MM.1S (cell line): ENCODE data around the gene SLC25A34.

ENCODE experiments used
- DNase-seq: peaks from one replicate; pipeline ENCODE4 v3.0.0-alpha.2; 2015
- H2AFZ ChIP-seq: fragments of 300-600 bp; sonication (generic); 2 replicates; pipeline ENCODE4 v1.6.0; 2016; ENCODE audit warnings: antibody characterized with exemption, low read length
- H3F3A ChIP-seq: fragments of 300-600 bp; sonication (generic); 2 replicates; pipeline ENCODE4 v1.6.1; 2016; ENCODE audit warnings: mild to moderate bottlenecking, antibody characterized with exemption, low read length, moderate library complexity, mixed read lengths; ENCODE audit not compliant: insufficient read depth
- H3K27ac ChIP-seq: fragments of 300-600 bp; sonication (generic); 2 replicates; pipeline ENCODE4 v1.5.1; 2016; ENCODE audit warnings: mild to moderate bottlenecking, low read length
- H3K27me3 ChIP-seq: fragments of 300-600 bp; sonication (generic); replicated peaks from 2 replicates; pipeline ENCODE4 v1.6.0; 2016; ENCODE audit warnings: low read length; ENCODE audit not compliant: insufficient read depth
- H3K36me3 ChIP-seq: fragments of 300-600 bp; sonication (generic); replicated peaks from 2 replicates; pipeline ENCODE4 v1.6.1; 2016; ENCODE audit warnings: mild to moderate bottlenecking, low read length, mixed read lengths; ENCODE audit not compliant: insufficient read depth
- H3K4me1 ChIP-seq: fragments of 300-600 bp; sonication (generic); 2 replicates; pipeline ENCODE4 v1.6.1; 2016; ENCODE audit warnings: low read length, mixed read lengths
- H3K4me2 ChIP-seq: fragments of 300-600 bp; sonication (generic); 2 replicates; pipeline ENCODE4 v1.6.0; 2016; ENCODE audit warnings: low read depth, low read length
- H3K4me3 ChIP-seq: fragments of 300-600 bp; sonication (generic); 2 replicates; pipeline ENCODE4 v1.5.1; 2016; ENCODE audit warnings: low read length, mixed read lengths
- H3K79me2 ChIP-seq: fragments of 300-600 bp; sonication (generic); 2 replicates; pipeline ENCODE4 v1.6.1; 2016; ENCODE audit warnings: mixed run types, low read length, mixed read lengths
- H3K9ac ChIP-seq: fragments of 300-600 bp; sonication (generic); 2 replicates; pipeline ENCODE4 v1.6.1; 2016; ENCODE audit warnings: low read length, mixed read lengths
- H3K9me2 ChIP-seq: fragments of 300-600 bp; sonication (generic); replicated peaks from 2 replicates; pipeline ENCODE4 v1.6.1; 2016; ENCODE audit warnings: mild to moderate bottlenecking, low read length, mixed read lengths; ENCODE audit not compliant: insufficient read depth
- H3K9me3 ChIP-seq: fragments of 300-600 bp; sonication (generic); replicated peaks from 2 replicates; pipeline ENCODE4 v1.6.1; 2016; ENCODE audit warnings: mild to moderate bottlenecking, low read length, mixed read lengths; ENCODE audit not compliant: insufficient read depth
- H4K20me1 ChIP-seq: fragments of 300-600 bp; sonication (generic); 2 replicates; pipeline ENCODE4 v1.6.1; 2016; ENCODE audit warnings: mild to moderate bottlenecking, low read length, moderate library complexity, mixed read lengths; ENCODE audit not compliant: insufficient read depth
- CTCF ChIP-seq: fragments of 300-600 bp; sonication (generic); IDR thresholded peaks from 2 replicates; pipeline ENCODE4 v1.5.1; 2016; ENCODE audit warnings: antibody characterized with exemption, low read length, mixed read lengths
- EZH2 ChIP-seq: fragments of 300-600 bp; sonication (generic); optimal IDR thresholded peaks from 2 replicates; pipeline ENCODE3; 2017; ENCODE audit warnings: low read depth, mild to moderate bottlenecking, antibody characterized with exemption, low read length, mixed read lengths
- EZH2phosphoT487 ChIP-seq: fragments of 300-600 bp; sonication (generic); IDR thresholded peaks from 2 replicates; pipeline ENCODE4 v1.6.1; 2018; ENCODE audit warnings: antibody characterized with exemption, low read length

SLC25A34 gene

GRCh38 chr1:15734901-15735300 is 1.2 kb upstream of the SLC25A34 start:
- no peak overlapping the region for H3K4me2 ChIP-seq
- no peak overlapping the region for H2AFZ ChIP-seq
- H3K4me3 ChIP-seq: no peak overlapping the region
- no peaks in the 10 kb centered on the region for H3K9me2 ChIP-seq
- TF ChIP-seq EZH2 (no peak), CTCF (no peak), EZH2phosphoT487 (no peak)
- H3F3A ChIP-seq: no peaks in the 10 kb centered on the region
- H4K20me1 ChIP-seq: no peaks in the 10 kb centered on the region
- H3K4me1 ChIP-seq: no peaks in the 10 kb centered on the region
- H3K79me2 ChIP-seq: no peaks in the 10 kb centered on the region
- H3K36me3 ChIP-seq: no peaks in the 10 kb centered on the region
- H3K9me3 ChIP-seq: no peaks in the 10 kb centered on the region
- no peaks in the 10 kb centered on the region for H3K27me3 ChIP-seq
- no peak overlapping the region for H3K27ac ChIP-seq
- no peak for DNase-seq
- H3K9ac ChIP-seq: no peak overlapping the region

DNA sequence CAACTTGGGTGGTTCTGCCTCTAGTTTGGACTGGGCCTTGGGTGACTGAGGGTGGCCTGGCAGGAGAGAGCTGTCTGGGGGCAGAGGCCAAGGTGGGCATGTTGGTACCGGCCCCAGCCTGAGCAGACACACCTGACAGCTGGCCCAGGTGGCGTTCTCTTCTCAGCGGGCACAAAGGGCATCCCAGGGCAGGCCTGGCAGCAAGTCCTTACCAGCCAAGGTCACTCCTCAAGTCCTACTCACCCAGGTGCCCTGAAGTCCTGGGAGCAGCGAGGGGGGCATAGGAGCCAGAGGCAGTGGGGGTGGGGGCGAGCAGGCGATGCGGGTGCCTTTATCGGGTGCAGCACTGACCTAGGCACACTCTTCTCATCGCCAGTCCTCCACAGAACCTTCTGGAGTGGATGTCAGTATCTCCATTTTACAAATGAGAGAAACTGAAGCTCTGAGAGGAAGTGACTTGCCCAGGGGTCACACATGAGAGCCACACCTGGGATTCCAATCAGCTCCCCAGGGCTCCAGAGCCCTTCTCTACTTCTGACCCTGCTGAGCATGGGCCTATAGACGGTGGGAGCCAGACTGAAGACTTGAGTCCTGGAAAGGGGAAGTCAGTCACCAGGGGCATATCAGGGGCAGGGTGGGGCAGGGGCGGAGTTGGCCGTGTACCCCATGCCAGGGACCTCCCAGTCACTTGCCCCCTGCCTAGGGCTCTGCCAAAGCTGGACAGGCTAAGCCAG is 587 bp upstream of the SLC25A34 start:
- Histone ChIP-seq H3K79me2 (no peaks in the 10 kb centered on the region), H3K27ac (no peak overlapping the region), H4K20me1 (no peaks in the 10 kb centered on the region), H3K9me3 (no peaks in the 10 kb centered on the region), H3K9me2 (no peaks in the 10 kb centered on the region), H2AFZ (no peak overlapping the region), H3K9ac (no peak overlapping the region), H3F3A (no peaks in the 10 kb centered on the region), H3K27me3 (no peaks in the 10 kb centered on the region), H3K4me2 (no peak overlapping the region), H3K4me3 (no peak overlapping the region), H3K4me1 (no peaks in the 10 kb centered on the region), H3K36me3 (no peaks in the 10 kb centered on the region)
- TF ChIP-seq CTCF: no peak
- no peak for TF ChIP-seq EZH2phosphoT487
- TF ChIP-seq EZH2: no peak
- no peak for DNase-seq

GRCh38 chr1:15736892-15737261 is 819 bp downstream of the SLC25A34 start:
- Histone ChIP-seq H3K4me2 (no peak overlapping the region), H3K4me3 (no peak overlapping the region), H3K9me3 (no peaks in the 10 kb centered on the region), H3K4me1 (no peaks in the 10 kb centered on the region), H3F3A (no peaks in the 10 kb centered on the region), H3K9ac (no peak overlapping the region), H3K9me2 (no peaks in the 10 kb centered on the region), H3K36me3 (no peaks in the 10 kb centered on the region), H3K27me3 (no peaks in the 10 kb centered on the region), H4K20me1 (no peaks in the 10 kb centered on the region), H2AFZ (no peak overlapping the region), H3K79me2 (no peaks in the 10 kb centered on the region), H3K27ac (no peak overlapping the region)
- TF ChIP-seq EZH2phosphoT487 (no peak), EZH2 (no peak), CTCF (no peak)
- DNase-seq: no peak
